Endometrial microvascular endothelial cells (primary cell): ENCODE data around the gene MYO15B. TPM values are rescaled to one million over a fixed set of nuclear protein-coding genes. Genes with fewer than 3 reads are reported as not detected.

ENCODE experiments used
- in situ Hi-C: cut with HindIII; loops from 2 replicates; pipeline ENCODE4 v1.10.0; 2017; ENCODE audit warnings: low sequenced_read_pairs, low pct_unique_long_range_greater_than_20kb; ENCODE audit errors: inconsistent ontology term
- total RNA-seq: library from RNA; depleted of rRNA; stranded (reverse); fragments of >200 nt; gene quantifications from one replicate; pipeline ENCODE4 v1.2.3, GENCODE V29; 2015; ENCODE audit errors: inconsistent ontology term

Gene MYO15B
- total RNA-seq, 1 donor from 2014 or later = under 0.01 TPM

- in situ Hi-C loops = no loop called here
Measured at GRCh38 chr17:75617218-75617617, 29.6 kb downstream of the MYO15B start.

DNA sequence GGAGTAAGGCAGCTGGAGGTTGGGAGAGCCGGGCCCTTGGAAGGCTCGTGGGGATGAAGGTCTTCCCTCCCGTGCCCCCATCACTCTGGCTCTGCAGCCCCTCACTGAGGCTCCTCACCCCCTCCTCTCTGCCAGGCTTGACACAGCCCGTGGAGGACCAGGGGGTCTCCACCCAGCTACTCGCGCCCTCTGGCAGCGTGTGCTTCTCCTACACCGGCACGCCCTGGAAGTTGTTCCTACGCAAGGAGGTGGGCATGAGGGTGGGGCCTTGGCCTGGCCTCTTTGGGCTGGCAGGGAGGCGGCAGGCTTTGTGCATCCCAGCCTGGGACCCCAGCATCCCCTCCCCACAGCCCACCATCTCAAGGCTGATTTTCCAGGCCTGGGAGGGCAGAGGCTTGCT, 30.1 kb downstream of the MYO15B start:
- in situ Hi-C loops = no loop called here

- in situ Hi-C loops = no loop called here
Measured at GRCh38 chr17:75619506-75620431, 32.2 kb downstream of the MYO15B start.

DNA sequence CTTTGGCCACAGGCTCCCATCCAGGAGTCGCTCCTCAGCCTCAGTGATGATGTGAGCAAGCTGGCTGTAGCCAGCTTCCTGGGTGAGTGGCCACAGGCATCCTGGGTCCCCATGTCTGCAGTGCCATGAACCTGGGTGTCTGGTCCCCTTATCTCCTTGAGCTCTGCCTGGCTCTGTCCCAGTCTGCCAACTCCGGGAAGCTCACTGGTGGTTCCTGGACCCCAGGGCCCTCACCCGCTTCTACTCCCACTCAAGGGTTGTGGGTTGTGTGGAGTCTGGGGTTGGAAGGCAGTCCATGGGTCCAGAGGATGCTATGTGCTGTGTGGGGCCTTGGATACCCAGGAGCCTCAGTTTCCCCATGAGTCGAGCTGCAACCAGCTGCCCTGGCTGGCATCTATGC, 33.9 kb downstream of the MYO15B start:
- in situ Hi-C loops = no loop called here

GRCh38 chr17:75622076-75622475, 34.5 kb downstream of the MYO15B start:
- in situ Hi-C loops = no loop called here

GRCh38 chr17:75622771-75623273, 35.2 kb downstream of the MYO15B start:
- in situ Hi-C loops = no loop called here

GRCh38 chr17:75623386-75623785, 35.8 kb downstream of the MYO15B start:
- in situ Hi-C loops = no loop called here

DNA sequence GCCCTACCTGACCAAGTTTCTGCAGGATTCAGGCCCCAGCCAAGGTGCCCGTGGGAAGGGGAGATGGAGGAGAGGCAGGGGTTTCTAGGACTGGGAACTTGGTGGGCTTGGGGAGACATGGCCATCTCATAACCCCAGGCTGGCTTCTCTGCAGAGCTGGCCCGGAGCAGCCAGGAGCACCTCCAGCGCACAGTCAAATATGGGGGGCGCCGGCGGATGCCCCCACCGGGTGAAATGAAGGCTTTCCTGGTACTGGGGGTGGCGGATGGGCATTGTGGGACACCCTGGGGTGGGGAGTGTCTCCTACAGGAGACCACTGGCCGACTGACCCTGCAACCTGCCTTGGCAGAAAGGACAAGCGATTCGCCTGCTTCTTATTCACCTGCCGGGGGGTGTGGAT, 36.4 kb downstream of the MYO15B start:
- in situ Hi-C loops = no loop called here

- in situ Hi-C loops = no loop called here
Measured at GRCh38 chr17:75624714-75625345, 37.2 kb downstream of the MYO15B start.

DNA sequence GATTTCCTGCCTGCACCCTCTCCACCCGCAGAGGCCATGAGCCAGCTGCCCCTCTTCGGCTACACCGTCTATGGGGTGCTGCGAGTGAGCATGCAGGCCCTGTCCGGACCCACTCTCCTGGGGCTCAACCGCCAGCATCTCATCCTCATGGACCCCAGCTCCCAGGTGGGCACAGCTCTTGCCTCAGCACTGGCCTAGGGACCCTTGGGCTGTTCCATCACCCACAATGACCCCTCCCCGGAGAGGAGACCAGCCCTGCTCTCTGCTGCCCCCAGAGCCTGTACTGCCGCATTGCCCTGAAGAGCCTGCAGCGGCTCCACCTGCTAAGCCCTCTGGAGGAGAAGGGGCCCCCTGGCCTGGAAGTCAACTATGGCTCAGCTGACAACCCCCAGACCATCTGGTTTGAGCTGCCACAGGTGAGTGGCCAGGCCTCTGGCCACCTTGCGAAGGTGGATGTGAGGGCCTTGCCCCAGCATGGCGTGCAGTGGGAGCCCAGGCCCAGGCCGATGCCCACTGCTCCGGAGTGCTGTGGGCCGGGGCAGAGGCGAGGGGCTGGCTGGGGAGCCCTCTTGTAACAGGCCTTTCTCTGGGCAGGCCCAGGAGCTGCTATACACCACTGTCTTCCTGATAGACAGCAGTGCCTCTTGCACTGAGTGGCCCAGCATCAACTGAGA, 38.4 kb downstream of the MYO15B start:
- in situ Hi-C loops = no loop called here

DNA sequence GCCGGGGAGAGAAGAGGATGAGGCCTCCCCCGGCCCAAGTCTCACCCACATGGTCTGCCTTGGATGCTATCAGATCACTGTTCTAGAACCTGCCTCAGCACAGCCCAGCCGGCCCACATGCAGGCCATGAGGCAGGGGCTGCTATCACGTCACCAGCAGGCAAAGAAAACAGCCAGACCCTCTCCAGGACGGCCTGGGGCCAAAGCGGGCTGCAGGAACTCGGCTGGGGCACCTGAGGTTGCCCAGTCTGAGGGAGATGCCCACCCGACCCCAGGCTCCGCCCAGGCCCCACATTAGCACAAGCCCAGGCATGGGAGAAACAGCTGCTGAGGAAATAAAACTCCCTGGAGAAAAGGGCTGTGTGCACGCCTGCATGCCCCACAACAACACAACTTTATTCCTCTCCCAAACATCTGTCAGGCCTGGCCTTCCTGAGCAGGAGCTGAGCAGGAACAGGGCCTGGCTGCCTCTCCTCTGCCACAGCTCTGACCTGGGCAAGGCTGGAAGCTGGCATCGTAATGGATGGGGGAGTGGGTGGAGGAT, 39.0 kb downstream of the MYO15B start:
- in situ Hi-C loops = no loop called here

DNA sequence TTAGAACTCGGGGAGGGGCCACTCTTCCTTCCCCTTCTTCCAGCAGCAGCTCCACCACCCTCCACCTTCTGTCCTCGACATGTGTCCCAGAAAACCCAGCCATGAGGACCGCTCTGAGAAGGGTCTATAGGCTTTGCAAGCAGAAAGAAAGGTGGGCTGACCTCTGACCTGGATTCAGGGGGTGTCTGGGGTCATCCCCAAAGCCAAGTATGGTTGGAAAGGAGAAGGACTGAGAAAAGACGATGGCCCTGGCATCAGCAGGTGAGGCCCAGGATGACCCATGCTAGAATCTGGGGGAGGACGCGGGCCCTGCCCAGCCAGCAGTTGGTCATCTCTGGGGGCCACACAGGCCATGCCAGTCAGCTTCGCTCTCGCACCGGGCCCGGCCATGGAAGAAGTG, 39.5 kb downstream of the MYO15B start:
- in situ Hi-C loops = no loop called here

- in situ Hi-C loops = no loop called here
Measured at GRCh38 chr17:75628425-75628824, 40.8 kb downstream of the MYO15B start.

DNA sequence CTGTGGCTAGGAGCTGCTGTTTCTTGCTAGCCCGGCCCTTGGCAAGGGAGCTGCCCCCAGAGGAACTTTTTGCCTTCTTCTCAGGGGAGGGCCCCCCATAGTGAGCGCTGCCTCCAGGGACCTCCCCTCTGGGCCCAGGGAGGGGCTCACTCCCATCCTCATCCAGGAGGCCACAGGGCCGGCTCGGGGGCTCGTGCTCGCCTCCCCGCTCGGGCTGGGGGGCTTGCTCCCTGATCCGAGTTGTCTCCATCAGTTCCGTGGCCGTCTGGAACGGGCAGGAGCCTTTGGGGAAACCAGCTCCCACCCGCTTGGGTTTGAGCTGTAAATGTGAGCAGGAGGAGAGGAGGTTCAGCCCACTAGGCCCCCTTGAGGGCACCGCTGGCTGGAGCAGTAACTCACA, 41.6 kb downstream of the MYO15B start:
- in situ Hi-C loops = no loop called here

GRCh38 chr17:75630071-75630917, 42.7 kb downstream of the MYO15B start:
- in situ Hi-C loops = no loop called here

GRCh38 chr17:75631353-75631752, 43.8 kb downstream of the MYO15B start:
- in situ Hi-C loops = no loop called here

GRCh38 chr17:75632428-75632827, 44.8 kb downstream of the MYO15B start:
- in situ Hi-C loops = no loop called here

GRCh38 chr17:75632863-75633485, 45.4 kb downstream of the MYO15B start, which contains the start of gene SMIM5:
Gene SMIM5 (plus strand): TSS chr17:75633434. CDS start chr17:75640202, 6,768 bp downstream.
- in situ Hi-C loops = no loop called here
